Prostate gland (tissue), 2 donors: ENCODE measurements around the gene PANX1. TPM values are rescaled to one million over a fixed set of nuclear protein-coding genes. Genes with fewer than 3 reads are reported as not detected.

Experiments used
- DNase-seq: peaks from one replicate; pipeline ENCODE4 v3.0.0-alpha.2; 2019; ENCODE audit warnings: low spot score
- H3K27ac ChIP-seq, 2 donors: fragments of 200-600 bp; sonication (generic); 2 replicates each; pipeline ENCODE4 v1.5.1; 2017 to 2019
- H3K27me3 ChIP-seq: fragments of 200-600 bp; sonication (generic); replicated peaks from 2 replicates; pipeline ENCODE4 v1.5.1; 2019; ENCODE audit not compliant: insufficient read depth
- H3K36me3 ChIP-seq, 2 donors: fragments of 200-600 bp; sonication (generic); 1 replicate in 1 of 2; 2 replicates in 1 of 2; pipeline versions ENCODE4 v1.5.1 to v1.8.1; 2017 to 2019
- H3K4me1 ChIP-seq: fragments of 200-600 bp; sonication (generic); replicated peaks from 2 replicates; pipeline ENCODE4 v1.5.1; 2019
- H3K4me3 ChIP-seq, 2 donors: fragments of 200-600 bp; sonication (generic); 2 replicates each; pipeline ENCODE4 v1.5.1; 2017 to 2019
- H3K9me3 ChIP-seq: fragments of 200-600 bp; sonication (generic); 2 replicates; pipeline ENCODE4 v1.5.1; 2017
- CTCF ChIP-seq, 4 experiments: fragments of 200-600 bp in 2 of 4; fragments of 450-650 bp in 2 of 4; sonication (generic) in 2 of 4; IDR thresholded peaks; 1 replicate in 3 of 4; 2 replicates in 1 of 4; pipeline ENCODE4 v1.5.1; 2016 to 2019; ENCODE audit warnings: antibody characterized with exemption in 4 of 4, mild to moderate bottlenecking in 2 of 4, moderate library complexity in 2 of 4
- POLR2A ChIP-seq: fragments of 450-650 bp; IDR thresholded peaks from one replicate; pipeline ENCODE4 v1.6.1; 2016; ENCODE audit warnings: antibody characterized with exemption, mild to moderate bottlenecking
- POLR2AphosphoS5 ChIP-seq: sonication (generic); formaldehyde crosslinking; IDR thresholded peaks from one replicate; pipeline ENCODE4 v1.6.1; 2017; ENCODE audit warnings: antibody characterized with exemption
- WGBS: methylation state at CpG from one replicate; pipeline ENCODE4 v1.1.5; 2018; 5-methylcytosine and 5-hydroxymethylcytosine counted together
- intact Hi-C: fragments of 100-400 bp; cut with DNase I; formaldehyde crosslinking; loops from one replicate; pipeline ENCODE4 v1.14.2; 2022
- total RNA-seq, 2 donors: library from RNA; depleted of rRNA; stranded (reverse); fragments of >200 nt; gene quantifications; one replicate each; pipeline ENCODE4 v1.1.0, GENCODE V29; 2016

PANX1 gene
- total RNA-seq, 2 donors from 2014 or later: 12.9 to 51.2 TPM

- Histone ChIP-seq H3K4me3 (no peak overlapping the region), H3K27ac (no peak overlapping the region), H3K36me3 (no peaks in the 10 kb centered on the region), H3K4me1 (no peaks in the 10 kb centered on the region), H3K27me3 (no peaks in the 10 kb centered on the region), H3K9me3 (no peaks in the 10 kb centered on the region)
- TF ChIP-seq POLR2A (no peak), CTCF (IDR thresholded peaks at IDR 0.05) (no peak), POLR2AphosphoS5 (no peak)
- intact Hi-C loops: loop anchor here (1.0 kb wide), 1 partner anchor 11 kb away; no protein-coding TSS in a partner anchor
- 100% methylated on average over 1 of the region's 1 CpG for WGBS
- DNase-seq: no peak
Measured at GRCh38 chr11:94144664-94145063, 16.0 kb downstream of the PANX1 start.

GRCh38 chr11:94145431-94145830 lies 16.8 kb downstream of the PANX1 start:
- H3K4me3 ChIP-seq: no peak overlapping the region
- TF ChIP-seq POLR2A (no peak), CTCF (IDR thresholded peaks at IDR 0.05) (no peak), POLR2AphosphoS5 (no peak)
- no peaks in the 10 kb centered on the region for H3K36me3 ChIP-seq
- H3K9me3 ChIP-seq: no peaks in the 10 kb centered on the region
- no peak for DNase-seq
- intact Hi-C loops: no loop called here
- H3K4me1 ChIP-seq: no peaks in the 10 kb centered on the region
- 65% methylated on average over 2 of the region's 2 CpGs for WGBS
- H3K27ac ChIP-seq: no peak overlapping the region
- H3K27me3 ChIP-seq: no peaks in the 10 kb centered on the region

GRCh38 chr11:94145916-94146315 lies 17.3 kb downstream of the PANX1 start:
- Histone ChIP-seq H3K27ac (no peak overlapping the region), H3K9me3 (no peaks in the 10 kb centered on the region), H3K4me3 (no peak overlapping the region), H3K36me3 (no peaks in the 10 kb centered on the region), H3K4me1 (no peaks in the 10 kb centered on the region), H3K27me3 (no peaks in the 10 kb centered on the region)
- no peak for DNase-seq
- intact Hi-C loops: no loop called here
- WGBS: 73% methylated on average over 4 of the region's 4 CpGs
- no peak for TF ChIP-seq POLR2AphosphoS5
- no peak for TF ChIP-seq CTCF (IDR thresholded peaks at IDR 0.05)
- no peak for TF ChIP-seq POLR2A

GRCh38 chr11:94147433-94147845 lies 18.8 kb downstream of the PANX1 start:
- no peak overlapping the region for H3K4me3 ChIP-seq
- no peak for DNase-seq

More at GRCh38 chr11:94147433-94147845, 18.8 kb downstream of the PANX1 start:
- intact Hi-C loops: no loop called here
- no peaks in the 10 kb centered on the region for H3K27me3 ChIP-seq
- H3K4me1 ChIP-seq: no peaks in the 10 kb centered on the region
- TF ChIP-seq CTCF (IDR thresholded peaks at IDR 0.05) (no peak), POLR2AphosphoS5 (no peak), POLR2A (no peak)
- 90% methylated on average over 9 of the region's 9 CpGs for WGBS
- H3K9me3 ChIP-seq: no peaks in the 10 kb centered on the region
- H3K27ac ChIP-seq: no peak overlapping the region
- H3K36me3 ChIP-seq: no peaks in the 10 kb centered on the region
